Cardiac fibroblast (primary cell): ENCODE results near the gene NOTO.

Source experiments
- DNase-seq, 2 donors: peaks; one replicate each; pipeline versions ENCODE4 v3.0.0 to v3.0.0-alpha.2; 2010; ENCODE audit warnings: low read depth in 2 of 2
- H3K4me3 ChIP-seq, 2 donors: replicated peaks in 1 of 2; 1 replicate in 1 of 2; 2 replicates in 1 of 2; pipeline ENCODE4 v1.5.1; 2011; ENCODE audit warnings: low read depth in 2 of 2, low read length in 2 of 2, mild to moderate bottlenecking in 2 of 2, moderate library complexity in 1 of 2
- TF ChIP-seq, protein P1 (sequence below): IDR thresholded peaks from one replicate; pipeline ENCODE4 v1.5.1; 2011; ENCODE audit warnings: low read depth, mild to moderate bottlenecking, low read length, inconsistent platforms

The NOTO gene

DNA sequence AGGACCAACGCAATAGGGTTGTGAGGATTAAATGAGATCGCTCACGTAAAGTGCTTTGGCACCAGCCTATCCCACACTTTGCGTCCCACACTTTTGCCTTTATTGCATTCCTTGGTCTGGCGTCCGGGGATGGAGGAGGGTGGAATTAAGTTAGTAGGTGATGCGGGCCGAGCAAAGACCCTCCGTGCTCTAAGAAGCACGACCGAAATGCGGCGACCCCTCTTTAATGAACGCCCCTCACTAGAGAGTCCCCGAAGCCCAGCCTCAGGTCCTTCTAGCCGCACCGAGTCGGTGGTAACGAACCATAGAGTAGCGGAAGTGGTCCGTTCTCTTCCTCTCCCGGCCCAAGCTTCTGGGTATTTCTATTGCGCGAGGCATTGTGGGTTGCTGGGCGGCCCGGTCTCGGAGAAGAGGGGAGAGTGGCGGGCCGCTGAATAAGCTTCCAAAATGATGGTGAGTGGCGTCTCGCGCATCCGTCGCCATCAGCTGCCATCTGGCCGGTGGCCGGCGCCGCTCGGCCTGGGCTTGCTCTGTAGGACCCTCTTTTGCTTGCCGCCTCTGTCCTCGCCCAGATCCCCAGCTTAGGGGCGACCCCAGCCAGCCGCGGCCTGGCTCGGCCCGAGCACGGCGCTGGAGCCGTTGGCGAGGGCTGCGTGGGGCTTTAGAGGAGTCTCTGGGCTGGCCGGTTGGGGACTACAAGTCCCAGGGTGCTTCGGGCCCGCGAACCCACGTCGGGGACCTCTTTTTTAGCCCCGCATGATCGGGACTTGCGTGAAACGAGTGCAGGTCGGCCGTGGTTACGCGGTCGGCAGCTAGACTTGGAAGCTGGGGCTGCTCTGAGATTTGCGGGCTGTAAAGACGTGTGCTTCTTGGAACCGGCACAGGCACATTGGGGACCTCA lies 31.8 kb downstream of the NOTO start, which contains the start of gene CCT7:
Gene CCT7, plus strand, starts transcription at position 377 of the 901 bp plus-strand sequence. Its CDS starts 71 bp downstream, at position 448.
- peak; percentile 92 to 93 for DNase-seq
- peak within 1 kb of the TSS; percentile 76 to 94 for H3K4me3 ChIP-seq
- TF ChIP-seq, protein P1, sequence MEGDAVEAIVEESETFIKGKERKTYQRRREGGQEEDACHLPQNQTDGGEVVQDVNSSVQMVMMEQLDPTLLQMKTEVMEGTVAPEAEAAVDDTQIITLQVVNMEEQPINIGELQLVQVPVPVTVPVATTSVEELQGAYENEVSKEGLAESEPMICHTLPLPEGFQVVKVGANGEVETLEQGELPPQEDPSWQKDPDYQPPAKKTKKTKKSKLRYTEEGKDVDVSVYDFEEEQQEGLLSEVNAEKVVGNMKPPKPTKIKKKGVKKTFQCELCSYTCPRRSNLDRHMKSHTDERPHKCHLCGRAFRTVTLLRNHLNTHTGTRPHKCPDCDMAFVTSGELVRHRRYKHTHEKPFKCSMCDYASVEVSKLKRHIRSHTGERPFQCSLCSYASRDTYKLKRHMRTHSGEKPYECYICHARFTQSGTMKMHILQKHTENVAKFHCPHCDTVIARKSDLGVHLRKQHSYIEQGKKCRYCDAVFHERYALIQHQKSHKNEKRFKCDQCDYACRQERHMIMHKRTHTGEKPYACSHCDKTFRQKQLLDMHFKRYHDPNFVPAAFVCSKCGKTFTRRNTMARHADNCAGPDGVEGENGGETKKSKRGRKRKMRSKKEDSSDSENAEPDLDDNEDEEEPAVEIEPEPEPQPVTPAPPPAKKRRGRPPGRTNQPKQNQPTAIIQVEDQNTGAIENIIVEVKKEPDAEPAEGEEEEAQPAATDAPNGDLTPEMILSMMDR: no peak

DNA sequence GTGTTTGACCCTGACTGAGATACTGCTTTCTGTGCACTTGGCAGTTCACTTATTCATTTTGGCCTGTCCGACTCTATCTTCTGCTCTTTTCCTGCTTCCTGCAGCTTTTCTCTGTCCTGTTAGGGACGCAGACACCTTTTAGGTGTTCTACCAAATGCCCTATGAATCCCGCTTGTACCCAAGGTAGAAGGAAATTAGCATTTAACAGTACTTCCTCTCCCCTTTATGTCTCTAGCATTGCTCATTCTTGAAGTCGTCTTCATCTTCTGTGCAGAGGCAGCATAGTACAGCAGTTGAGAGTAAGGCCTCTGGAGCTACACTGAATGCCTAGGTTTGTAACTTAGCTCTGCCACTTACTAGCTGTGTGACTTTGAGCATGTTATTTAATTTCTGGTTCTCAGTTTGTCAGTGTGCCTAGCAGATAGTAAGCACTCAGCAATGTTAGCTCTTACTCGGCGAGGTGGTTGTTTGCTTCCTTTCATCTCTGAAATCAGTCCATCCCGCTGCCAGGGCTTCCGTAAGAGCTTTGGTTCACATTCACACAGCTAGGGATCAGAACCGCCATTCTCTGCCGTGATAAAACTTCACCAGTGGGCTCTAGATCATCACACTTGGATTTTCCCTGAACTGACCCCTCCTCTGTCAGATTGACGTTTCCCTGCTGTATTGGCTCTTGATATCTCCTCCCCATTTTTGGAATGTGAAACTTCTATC lies 33.1 kb downstream of the NOTO start:
- no peak for DNase-seq
- H3K4me3 ChIP-seq: peak overlapping the region; percentile 76 to 94
- TF ChIP-seq, protein P1: no peak

DNA sequence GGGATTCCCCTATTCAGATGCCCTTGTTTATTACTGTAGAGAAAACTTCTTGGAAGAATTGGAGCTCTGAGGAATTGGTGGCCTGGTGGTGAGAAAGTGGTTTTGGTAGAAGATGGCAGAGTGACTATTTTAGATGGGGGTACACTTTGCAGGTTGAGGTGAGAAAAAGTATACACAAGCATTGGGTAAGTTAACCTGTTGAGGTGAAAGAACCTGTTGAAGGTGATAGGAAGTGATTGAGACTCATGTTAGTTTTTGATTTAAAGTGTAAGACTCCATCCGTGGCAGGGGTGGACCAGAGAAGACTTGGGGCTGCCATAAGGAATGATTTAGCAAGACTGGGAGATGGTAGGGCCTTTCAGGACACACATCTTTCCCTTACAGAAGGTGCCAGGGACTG lies 34.8 kb downstream of the NOTO start:
- no peak for DNase-seq
- no peak overlapping the region for H3K4me3 ChIP-seq
- TF ChIP-seq, protein P1: no peak

DNA sequence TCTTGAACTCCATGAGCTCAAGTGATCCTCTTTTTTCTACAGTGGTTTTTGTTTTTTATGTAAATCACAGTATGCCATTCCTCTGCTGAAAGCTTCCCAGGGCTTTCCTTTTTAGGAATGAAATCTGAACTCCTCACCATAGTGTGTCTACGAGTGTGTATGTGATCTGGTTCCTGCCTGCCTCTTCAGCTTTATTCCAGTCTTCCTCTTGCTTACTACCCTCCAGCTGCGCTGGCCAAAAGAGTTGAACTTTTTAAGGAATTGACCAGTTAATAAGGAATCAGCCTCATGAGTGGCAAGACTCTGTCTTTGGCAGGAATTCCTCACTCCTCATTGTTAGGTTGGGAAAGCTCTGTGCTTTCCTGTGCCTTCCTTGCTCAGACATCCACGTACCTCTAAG lies 35.8 kb downstream of the NOTO start:
- DNase-seq: no peak
- TF ChIP-seq, protein P1: no peak
- no peak overlapping the region for H3K4me3 ChIP-seq

DNA sequence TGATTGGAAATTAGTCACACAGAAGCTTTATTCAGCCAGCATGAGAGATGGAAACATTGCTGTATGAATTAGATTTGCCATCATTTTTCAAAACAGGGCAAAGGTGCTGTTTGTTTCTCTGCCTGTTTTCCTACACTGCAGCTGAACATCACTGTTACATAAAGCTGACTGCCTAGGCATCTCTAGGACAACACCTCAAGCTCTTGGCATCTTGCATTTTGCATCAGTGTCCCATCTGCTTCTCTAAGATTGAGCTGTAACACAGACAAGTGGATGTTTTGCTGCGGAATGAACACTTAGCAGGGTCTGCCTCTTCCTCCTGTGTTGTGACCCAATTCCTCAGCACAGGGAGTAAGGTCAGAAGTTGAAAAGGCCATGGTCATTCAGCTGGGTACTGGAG lies 36.6 kb downstream of the NOTO start:
- no peak for DNase-seq
- TF ChIP-seq, protein P1: no peak
- H3K4me3 ChIP-seq: no peak overlapping the region

DNA sequence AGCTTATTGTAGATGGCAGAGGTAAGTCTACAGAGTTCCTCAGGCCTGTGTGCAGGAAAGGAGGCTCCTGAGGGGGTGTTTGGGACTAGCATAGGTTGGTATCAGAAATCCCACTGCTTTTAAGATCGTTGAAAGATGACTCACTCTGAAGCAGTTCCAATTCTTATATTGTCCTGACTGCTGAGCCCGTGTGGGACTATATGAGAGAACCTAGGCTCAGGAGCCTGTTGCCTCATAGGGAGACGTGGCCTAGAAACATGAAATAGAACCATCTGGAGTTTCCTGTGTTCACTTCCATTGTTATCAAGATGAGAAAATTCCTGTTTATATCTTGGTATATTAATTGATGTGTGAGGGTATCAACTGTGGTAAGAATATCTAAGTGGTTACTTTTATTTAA lies 37.4 kb downstream of the NOTO start:
- TF ChIP-seq, protein P1: no peak
- DNase-seq: peak; percentile 73 to 88
- no peak overlapping the region for H3K4me3 ChIP-seq
